Activated CD4-positive, alpha-beta T cell treated with anti-CD3 and anti-CD28 coated beads, Interleukin-2, Interleukin-6, amounts not matched to agents 100 ng/mL and 50 ng/mL, durations not matched to agents 16 hours and 8 hours (primary cell): ENCODE measurements around the gene NINL.
"Not testable (repeated sequence)": the region's sequence is repeated elsewhere in the genome, so short reads cannot be mapped to it uniquely, and the experiment has no call there.

Experiments used
- DNase-seq: peaks from one replicate; pipeline ENCODE4 v3.0.0-alpha.2; 2020

Gene NINL

GRCh38 chr20:25590778-25591177 is 5.4 kb upstream of the NINL start:
- DNase-seq: not testable (repeated sequence)

- no peak for DNase-seq
These were observed 3.2 kb upstream of the NINL start for GRCh38 chr20:25588491-25588890.

DNA sequence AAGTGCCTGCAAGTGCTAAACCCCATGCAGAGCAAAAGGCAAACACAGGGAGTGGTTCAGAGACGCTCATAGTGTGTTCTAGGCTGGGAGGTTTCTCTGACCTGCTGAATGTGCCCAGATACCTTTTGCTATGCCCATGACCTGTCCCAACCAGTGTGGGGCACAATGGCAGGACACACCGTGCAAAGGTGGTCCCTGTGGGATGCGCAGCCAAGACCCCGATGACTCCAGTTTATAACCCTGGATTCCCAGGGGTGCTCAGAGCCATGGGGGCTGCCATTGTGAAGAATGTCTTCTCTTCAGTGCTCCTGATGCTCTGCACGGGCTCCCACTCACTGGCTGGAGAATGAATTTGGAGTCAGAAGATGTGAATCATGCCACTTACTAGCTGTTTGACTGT is 2.2 kb upstream of the NINL start:
- no peak for DNase-seq

DNA sequence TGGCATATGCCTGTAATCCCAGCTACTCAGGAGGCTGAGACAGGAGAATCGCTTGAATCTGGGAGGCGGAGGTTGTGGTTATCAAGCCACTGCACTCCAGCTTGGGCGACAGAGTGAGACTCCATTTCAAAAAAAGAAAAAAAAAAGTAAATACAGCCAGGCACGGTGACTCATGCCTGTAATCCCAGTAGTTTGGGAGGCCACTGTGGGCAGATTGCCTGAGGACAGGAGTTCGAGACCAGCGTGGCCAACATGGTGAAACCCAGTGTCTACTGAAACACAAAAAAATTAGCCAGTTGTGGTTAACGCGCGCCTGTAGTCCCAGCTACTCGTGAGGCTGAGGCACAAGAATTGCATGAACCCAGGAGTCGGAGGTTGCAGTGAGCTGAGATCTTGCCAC is 1.5 kb upstream of the NINL start:
- no peak for DNase-seq

DNA sequence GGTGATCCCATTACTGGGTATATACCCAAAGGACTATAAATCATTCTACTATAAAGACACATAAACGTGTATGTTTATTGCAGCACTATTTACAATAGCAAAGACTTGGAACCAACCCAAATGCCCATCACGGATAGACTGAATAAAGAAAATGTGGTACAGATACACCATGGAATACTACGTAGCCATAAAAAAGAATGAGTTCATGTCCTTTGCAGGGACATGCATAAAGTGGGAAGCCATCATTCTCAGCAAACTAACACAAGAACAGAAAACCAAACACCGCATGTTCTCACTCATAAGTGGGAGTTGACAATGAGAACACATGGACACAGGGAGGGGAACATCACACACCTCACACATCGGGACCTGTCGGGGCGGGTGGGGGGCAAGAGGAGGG is 1.7 kb downstream of the NINL start:
- DNase-seq: not testable (repeated sequence)

- no peak for DNase-seq
These were observed 4.6 kb downstream of the NINL start for GRCh38 chr20:25580711-25581110.

DNA sequence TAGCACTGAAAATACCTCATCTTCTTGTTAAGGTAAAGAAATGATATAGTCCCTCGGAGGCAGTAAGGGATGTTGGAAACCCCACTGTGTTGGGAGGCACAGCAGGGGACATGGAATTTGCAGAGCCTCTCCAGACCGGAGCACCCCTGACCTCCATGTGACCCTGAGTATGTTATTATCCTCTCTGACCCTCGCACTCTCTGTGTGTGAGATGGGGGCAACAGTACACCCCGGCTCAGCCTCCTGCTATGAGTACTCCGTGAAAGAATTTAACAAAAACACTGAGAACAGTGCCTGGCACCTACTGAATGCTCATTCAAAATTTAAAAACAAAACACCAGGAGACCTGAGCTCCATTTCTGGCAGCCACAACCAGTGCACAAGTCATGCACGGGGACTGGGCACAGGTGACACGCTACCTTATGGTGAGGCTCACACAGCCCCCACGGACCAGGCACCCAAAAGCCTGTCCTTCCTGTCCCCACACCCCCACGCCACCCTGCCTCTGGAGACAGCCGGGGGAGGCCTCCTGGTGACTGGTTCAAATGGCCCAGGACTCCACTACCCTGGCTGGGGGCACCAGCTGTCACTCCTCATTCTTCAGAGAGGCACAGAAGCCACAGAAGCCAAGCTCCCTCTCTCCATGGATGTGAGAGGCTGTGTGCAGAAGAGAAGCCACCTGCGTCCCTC is 6.1 kb downstream of the NINL start:
- no peak for DNase-seq

- DNase-seq: no peak
These were observed 8.4 kb downstream of the NINL start for GRCh38 chr20:25576783-25577530.

GRCh38 chr20:25574411-25574810 is 10.9 kb downstream of the NINL start:
- DNase-seq: no peak

DNA sequence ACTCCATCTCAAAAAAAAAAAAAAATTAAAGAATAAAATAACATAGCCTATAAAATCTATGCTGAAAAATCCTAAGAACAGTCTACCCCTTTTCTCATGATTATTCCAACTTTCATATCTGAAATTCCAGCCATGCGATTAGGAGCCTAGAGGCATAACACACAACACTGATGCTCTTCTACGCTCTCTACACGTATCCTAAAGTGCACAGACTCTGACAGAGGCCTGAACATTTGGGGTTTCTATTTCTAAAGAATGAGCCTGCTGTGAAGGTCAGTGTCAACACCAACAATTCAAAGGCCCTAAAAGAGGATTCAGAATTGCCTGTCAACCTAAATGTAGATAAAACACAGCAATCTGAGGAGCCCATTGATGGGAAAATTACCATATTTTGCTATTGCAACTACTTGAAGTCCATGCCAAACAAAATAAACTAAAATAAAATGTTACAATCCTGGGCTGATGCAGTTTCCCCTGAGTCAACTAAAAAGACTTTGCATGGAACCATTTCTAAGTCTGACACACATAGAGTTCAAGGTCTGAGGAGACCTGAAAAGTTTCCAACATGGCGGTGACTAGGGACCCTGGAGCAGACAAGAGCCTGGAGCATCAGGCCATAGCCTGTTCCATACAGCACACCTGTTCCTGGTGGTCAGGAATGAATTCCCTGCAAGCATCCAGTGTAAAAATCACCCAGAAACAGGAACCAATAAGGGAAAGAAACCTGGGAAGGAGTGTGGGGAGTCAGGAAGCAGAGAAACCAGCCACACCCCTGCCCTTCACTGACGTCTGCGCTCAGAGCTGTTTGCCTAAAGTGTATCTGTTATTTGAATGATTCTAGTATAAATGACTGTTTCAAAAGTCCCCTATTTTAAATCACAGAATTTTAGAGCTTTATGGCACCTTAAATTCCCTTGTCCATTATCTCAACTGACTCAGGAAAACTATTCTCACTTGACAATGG is 11.8 kb downstream of the NINL start:
- DNase-seq: no peak

- no peak for DNase-seq
These were observed 13.5 kb downstream of the NINL start for GRCh38 chr20:25571817-25572216.

DNA sequence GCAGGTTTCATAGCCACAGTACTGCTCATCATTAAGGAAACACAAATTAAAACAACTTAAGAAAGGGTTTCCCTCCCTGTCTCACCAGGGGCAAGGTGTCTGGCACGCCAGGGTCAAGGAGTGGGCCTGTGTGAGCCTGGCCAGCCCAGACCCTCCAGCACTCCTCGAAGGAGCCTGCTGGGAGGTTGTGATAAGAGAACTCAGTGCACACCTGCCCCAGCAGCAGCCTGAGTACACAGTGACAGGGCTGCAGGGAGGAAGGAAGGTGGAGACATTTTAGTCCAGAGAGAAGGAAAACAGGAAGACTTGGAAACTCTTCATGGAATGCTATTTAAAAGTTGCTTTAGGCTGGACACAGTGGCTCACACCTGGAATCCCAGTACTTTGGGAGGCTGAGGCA is 14.1 kb downstream of the NINL start:
- no peak for DNase-seq

DNA sequence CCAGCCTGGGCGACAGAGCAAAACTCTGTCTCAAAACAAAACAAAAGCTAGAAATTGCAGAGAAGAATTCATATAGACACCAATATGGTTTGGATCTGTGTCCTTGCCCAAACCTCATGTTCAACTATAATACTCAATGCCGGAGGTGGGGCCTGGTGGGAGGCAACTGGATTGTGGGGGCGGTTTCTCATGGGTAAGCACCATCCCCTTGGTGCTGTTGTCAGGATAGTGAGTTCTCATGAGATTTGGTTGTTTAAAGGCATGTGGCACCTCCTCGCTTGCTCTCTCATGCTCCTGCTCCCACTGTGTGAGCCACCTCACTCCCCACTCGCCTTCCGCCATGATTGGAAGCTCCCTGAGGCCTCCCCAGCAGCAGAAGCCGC is 15.2 kb downstream of the NINL start:
- no peak for DNase-seq

DNA sequence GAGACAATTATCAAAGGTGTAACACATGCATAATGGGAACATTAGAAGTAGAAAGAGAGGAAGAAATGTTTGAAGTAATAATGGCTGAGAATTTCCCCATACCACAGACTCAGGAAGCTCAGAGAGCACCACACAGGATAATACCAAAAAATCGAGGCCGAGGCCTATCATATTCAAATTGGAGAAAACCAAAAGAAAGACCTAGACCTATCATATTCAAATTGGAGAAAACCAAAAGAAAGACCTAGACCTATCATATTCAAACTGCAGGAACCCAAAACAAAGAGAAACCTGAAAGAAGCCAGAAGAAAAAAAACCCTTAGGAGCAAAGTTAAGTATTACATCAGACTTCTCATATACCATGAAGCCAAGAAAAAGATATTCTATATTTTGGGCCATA is 18.0 kb downstream of the NINL start:
- no peak for DNase-seq

- no peak for DNase-seq
These were observed 18.5 kb downstream of the NINL start for GRCh38 chr20:25566821-25567220.

- no peak for DNase-seq
These were observed 19.7 kb downstream of the NINL start for GRCh38 chr20:25565578-25566157.

DNA sequence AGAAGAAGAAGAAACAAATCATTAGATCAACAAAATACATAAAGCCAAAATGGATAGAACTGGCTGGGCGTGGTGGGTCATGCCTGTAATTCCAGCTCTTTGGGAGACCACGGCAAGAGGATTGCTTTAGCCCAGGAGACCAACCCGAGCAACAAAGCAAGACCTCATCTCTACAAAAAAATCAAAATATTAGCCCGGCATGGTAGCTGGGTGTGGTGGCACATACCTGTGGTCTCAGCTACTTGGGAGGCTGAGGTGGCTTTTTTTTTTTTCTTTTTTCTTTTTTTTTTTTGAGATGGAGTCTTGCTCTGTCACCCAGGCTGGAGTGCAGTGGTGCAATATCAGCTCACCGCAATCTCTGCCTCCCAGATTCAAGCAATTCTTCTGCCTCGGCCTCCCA is 21.5 kb downstream of the NINL start:
- DNase-seq: no peak

DNA sequence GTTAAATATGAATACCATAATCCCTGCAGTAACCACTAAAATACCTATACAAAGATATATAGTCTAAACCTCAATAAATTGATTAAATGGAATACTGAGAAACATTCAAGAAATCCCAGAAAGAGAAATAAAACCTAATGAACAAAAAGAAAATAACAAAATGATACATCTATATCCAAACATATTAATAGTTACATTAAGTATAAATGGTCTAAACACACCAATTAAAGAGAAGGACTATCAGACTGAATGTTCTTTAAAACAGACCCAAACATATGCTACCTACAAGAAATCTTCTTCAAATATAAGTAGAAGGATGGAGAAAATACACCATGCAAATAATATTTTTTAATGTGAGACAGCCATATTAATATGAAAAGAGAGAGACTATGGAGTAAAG is 22.0 kb downstream of the NINL start:
- no peak for DNase-seq

DNA sequence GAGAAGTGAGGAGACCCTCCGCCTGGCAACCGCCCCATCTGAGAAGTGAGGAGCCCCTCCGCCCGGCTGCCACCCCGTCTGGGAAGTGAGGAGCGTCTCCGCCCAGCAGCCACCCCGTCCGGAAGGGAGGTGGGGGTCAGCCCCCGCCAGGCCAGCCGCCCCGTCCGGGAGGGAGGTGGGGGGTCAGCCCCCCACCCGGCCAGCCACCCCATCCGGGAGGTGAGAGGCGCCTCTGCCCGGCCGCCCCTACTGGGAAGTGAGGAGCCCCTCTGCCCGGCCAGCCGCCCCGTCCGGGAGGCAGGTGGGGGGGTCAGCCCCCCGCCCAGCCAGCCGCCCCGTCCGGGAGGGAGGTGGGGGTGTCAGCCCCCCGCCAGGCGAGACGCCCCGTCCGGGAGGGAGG is 23.6 kb downstream of the NINL start:
- DNase-seq: not testable (repeated sequence)

- no peak for DNase-seq
These were observed 31.5 kb downstream of the NINL start for GRCh38 chr20:25553819-25554296.

GRCh38 chr20:25552977-25553376 is 32.4 kb downstream of the NINL start:
- no peak for DNase-seq

DNA sequence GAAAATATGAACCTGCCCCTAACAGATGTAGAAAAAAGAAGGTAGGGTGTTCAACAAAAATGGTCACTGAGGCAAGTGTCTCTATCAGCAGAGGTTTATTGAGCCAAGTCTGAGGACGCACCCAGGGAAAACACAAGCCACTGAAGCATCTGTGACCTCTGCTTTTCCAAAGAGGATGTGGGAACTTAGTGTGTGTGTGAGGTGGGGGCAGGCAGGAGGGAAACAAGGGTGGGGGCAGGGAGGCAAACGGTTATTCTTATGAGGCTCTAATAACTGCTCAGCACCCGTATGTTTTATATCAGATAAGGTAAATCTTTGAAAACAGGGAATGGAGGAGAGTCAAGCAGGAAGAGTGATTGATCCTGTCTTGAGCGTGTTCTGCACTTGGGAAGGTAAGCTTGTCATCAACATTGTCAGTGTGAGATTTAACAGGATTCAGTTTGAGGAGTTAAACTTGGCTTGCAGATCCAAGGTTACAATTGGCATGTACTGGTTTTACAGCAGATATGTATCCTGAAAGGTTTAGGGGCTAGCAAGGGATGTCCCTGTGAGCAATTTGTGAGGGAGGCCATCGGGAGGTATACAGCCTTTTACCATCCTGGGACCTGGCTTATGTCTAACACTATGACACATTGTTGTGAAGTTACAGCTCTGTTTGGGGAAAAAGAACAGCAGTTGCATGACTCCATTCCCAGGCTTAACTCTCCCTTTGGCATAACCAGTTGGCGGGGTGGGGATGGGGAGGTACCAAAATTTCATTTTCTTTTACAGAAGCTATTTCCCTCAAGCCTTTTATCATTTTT is 33.7 kb downstream of the NINL start:
- DNase-seq: no peak
